Measurements from ENCODE around the gene MAP1B.

The MAP1B gene

GRCh38 chr5:72199681-72200080 lies 92.4 kb downstream of the MAP1B start:
- DNase-seq: no peak

- no peak for DNase-seq
Measured at GRCh38 chr5:72202331-72202825, 95.1 kb downstream of the MAP1B start.

GRCh38 chr5:72203251-72203845 lies 96.1 kb downstream of the MAP1B start:
- DNase-seq: no peak

GRCh38 chr5:72204946-72205345 lies 97.7 kb downstream of the MAP1B start:
- no peak for DNase-seq

GRCh38 chr5:72205431-72206009 lies 98.2 kb downstream of the MAP1B start:
- DNase-seq: no peak

GRCh38 chr5:72206160-72206559 lies 98.9 kb downstream of the MAP1B start:
- no peak for DNase-seq

GRCh38 chr5:72206994-72207393 lies 99.7 kb downstream of the MAP1B start:
- DNase-seq: no peak

- DNase-seq: no peak
Measured at GRCh38 chr5:72208324-72208926, 101.2 kb downstream of the MAP1B start.

GRCh38 chr5:72209147-72210115 lies 102.2 kb downstream of the MAP1B start:
- peak; percentile 26 for DNase-seq

- DNase-seq: no peak
Measured at GRCh38 chr5:72210888-72211678, 103.8 kb downstream of the MAP1B start.

- DNase-seq: no peak
Measured at GRCh38 chr5:72212171-72212570, 104.9 kb downstream of the MAP1B start.

GRCh38 chr5:72213482-72213881 lies 106.2 kb downstream of the MAP1B start:
- no peak for DNase-seq

- DNase-seq: no peak
Measured at GRCh38 chr5:72214168-72214567, 106.9 kb downstream of the MAP1B start.

- DNase-seq: no peak
Measured at GRCh38 chr5:72216756-72217155, 109.5 kb downstream of the MAP1B start.

- no peak for DNase-seq
Measured at GRCh38 chr5:72221099-72221498, 113.8 kb downstream of the MAP1B start.

- no peak for DNase-seq
Measured at GRCh38 chr5:72221541-72221940, 114.3 kb downstream of the MAP1B start.

- no peak for DNase-seq
Measured at GRCh38 chr5:72222521-72222920, 115.2 kb downstream of the MAP1B start.

GRCh38 chr5:72223371-72223770 lies 116.1 kb downstream of the MAP1B start:
- no peak for DNase-seq

- no peak for DNase-seq
Measured at GRCh38 chr5:72224946-72225463, 117.7 kb downstream of the MAP1B start.

GRCh38 chr5:72225741-72226140 lies 118.5 kb downstream of the MAP1B start:
- DNase-seq: no peak

- DNase-seq: no peak
Measured at GRCh38 chr5:72226950-72227349, 119.7 kb downstream of the MAP1B start.

- DNase-seq: no peak
Measured at GRCh38 chr5:72228960-72229359, 121.7 kb downstream of the MAP1B start.
